Ureter (tissue), 1 donor: Measurements from ENCODE around the gene DDX3X. TPM values are rescaled to one million over a fixed set of nuclear protein-coding genes. Genes with fewer than 3 reads are reported as not detected.
"Not testable (repeated sequence)": the region's sequence is repeated elsewhere in the genome, so short reads cannot be mapped to it uniquely, and the experiment has no call there.

Source experiments
- DNase-seq: peaks from one replicate; pipeline ENCODE4 v3.0.0-alpha.2; 2020; ENCODE audit warnings: low spot score
- total RNA-seq: library from RNA; stranded (reverse); gene quantifications from one replicate; pipeline ENCODE4 v1.2.4, GENCODE V29; 2023
- donor health status: DM: yes; HTN: yes; CAD: no.

Gene DDX3X
- 247 TPM for total RNA-seq

- peak; percentile 94 for DNase-seq
These were observed at the start of gene DDX3X for GRCh38 chrX:41333744-41334362. TSS of gene DDX3X (plus strand) at chrX:41334162. CDS start at chrX:41334253, 91 bp downstream.

DNA sequence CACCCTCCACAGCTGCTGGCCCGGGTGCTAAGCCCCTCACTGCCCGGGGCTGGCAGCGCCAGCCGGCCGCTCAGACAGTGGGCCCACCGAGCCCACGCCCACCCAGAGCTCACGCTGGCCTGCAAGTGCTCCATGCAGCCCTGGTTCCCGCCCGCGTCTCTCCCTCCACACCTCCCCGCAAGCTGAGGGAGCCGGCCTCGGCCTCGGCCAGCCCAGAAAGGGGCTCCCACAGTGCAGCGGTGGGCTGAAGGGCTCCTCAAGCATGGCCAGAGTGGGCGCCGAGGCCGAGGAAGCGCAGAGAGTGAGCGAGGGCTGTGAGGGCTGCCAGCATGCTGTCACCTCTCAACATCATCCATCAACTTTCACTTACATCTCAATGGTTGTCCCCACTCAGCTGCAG is 48.0 kb upstream of the DDX3X start:
- not testable (repeated sequence) for DNase-seq

GRCh38 chrX:41288641-41289040 is 45.3 kb upstream of the DDX3X start:
- DNase-seq, result no peak

DNA sequence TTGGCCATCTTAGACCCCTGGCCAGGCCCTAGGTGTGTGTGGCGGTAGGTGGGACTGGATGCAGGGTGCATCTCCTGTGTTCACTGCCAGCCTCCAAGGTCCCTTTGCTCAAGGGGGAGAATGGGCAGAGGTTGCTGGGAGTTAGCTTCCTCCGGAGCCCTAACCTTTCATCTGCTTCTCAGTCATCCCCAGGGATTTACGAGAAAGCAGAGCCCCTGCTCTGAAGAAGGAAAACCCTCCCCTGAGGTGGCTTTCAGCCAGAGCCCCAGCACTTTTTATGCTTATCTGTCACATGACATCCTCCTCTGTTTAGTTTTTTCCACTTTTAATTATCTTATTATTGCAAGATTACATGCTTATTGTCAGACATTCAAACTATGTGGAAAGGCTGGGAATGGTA is 44.9 kb upstream of the DDX3X start:
- DNase-seq, result no peak

- DNase-seq, result no peak
These were observed 42.7 kb upstream of the DDX3X start for GRCh38 chrX:41291309-41291708.

DNA sequence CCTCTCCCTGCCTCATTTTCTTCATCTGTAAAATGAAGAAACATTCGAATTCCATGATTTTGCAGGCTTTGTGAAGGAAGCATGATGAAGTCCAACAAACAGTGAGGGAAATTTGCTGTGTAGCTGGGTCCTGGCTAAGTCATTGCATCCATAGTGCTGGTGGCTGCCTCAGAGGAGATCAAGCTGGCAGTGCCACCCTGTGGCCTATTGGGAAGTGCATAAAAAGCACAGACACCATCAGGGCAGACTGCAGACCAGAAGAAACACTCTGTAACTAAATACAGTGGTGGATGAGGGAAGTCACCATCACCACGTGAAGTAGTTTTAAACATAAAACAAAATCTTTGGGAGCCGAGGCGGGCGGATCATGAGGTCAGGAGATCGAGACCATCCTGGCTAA is 40.7 kb upstream of the DDX3X start:
- DNase-seq, result no peak

- DNase-seq, result no peak
These were observed 33.1 kb upstream of the DDX3X start for GRCh38 chrX:41300758-41301437.

- no peak for DNase-seq
These were observed 32.5 kb upstream of the DDX3X start for GRCh38 chrX:41301438-41301824.

- no peak for DNase-seq
These were observed 31.6 kb upstream of the DDX3X start for GRCh38 chrX:41302370-41302769.

GRCh38 chrX:41303013-41303412 is 30.9 kb upstream of the DDX3X start:
- DNase-seq, result no peak

DNA sequence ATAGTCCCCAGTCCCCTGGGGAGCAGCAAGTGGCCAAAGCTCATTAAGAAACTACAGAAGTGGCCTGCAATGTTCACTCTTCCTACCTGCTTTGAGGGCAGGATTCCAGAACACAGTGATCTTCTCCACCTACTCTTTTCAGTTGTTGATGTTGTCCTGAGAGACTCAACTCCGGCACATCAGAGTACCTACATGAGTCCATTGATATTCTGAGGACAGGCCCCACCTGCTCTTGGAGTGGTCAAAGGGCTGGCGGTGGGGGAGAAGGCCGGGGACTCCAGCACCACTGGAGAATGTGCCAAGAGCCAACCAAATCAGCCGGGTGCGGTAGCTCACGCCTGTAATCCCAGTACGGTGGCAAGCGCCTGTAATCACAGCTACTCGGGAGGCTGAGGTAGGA is 29.8 kb upstream of the DDX3X start:
- no peak for DNase-seq

DNA sequence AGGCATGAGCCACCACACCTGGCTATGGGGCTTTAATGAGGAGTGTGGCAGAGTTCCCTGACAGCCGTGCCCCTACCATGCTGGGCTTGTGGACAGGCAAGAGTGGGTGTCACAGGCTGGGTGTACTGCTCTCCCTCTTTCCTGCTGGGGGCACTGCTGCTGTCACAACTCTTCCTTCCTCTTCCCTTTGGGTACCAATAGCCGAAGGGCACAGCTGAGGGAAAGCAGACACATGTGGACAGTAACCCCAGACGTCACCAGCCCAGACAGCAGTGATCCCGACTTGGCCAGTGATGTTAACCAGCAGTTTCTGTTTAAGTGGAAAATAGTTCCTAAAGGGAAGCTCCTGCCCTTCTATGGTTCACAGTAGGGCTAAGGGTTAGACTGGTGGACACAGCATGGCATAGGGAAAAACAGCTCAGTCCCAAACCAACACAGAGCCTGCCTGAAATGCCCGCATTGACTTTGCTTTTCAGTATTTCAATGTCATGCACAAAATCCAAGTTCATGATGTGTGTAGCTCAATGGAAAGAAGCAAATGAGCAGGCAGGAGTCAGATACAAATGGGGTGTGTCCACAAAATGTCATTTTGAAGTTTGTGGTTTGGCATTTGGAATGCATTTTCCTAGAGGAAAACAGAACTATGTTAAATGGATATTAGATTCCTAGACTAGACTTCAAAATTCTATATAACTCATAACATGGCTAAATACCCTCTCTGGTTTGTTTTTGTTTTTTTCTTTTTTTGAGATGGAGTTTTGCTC is 24.9 kb upstream of the DDX3X start:
- DNase-seq, result no peak

GRCh38 chrX:41312786-41313185 is 21.2 kb upstream of the DDX3X start:
- no peak for DNase-seq

- no peak for DNase-seq
These were observed 20.5 kb upstream of the DDX3X start for GRCh38 chrX:41313419-41313818.

DNA sequence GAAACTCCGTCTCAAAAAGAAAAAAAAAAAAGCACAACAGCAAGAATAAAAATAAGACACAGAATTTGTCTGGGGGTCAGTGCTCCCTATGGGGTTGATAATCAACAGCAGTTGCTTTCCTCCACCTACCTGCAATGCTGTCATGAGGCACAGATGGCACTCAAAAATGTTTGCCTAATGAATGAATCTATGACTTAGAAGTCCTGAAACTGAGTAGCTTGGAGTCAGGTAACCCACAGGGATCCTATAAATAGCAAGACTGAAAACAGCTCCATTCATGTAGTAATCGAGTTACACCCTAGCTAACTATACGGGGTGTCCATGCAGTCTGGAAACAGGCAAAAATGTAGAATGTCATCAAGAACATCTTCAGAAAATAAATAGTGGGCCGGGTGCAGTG is 19.8 kb upstream of the DDX3X start:
- no peak for DNase-seq

DNA sequence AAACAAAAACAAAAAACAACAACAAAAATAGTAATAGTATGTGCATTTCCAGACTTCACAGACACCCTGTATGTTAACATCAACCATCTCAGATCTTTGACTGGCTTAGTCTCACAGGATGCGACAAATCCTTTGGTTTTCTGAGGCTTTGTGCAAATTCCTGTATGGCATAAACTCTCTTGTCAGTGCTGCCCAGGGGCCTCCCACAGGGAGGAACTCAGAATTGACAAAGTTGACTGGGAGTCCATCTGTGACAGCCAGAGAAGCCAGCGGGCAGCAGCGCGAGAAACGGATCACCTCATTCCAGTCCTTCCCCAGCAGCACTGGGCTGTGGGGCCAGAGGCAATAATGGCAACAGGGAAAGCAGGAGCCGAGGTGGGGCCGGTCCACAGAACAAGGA is 19.1 kb upstream of the DDX3X start:
- DNase-seq, result no peak

- not testable (repeated sequence) for DNase-seq
These were observed 17.7 kb upstream of the DDX3X start for GRCh38 chrX:41316266-41316665.

- DNase-seq, result no peak
These were observed 16.3 kb upstream of the DDX3X start for GRCh38 chrX:41317477-41318208.

DNA sequence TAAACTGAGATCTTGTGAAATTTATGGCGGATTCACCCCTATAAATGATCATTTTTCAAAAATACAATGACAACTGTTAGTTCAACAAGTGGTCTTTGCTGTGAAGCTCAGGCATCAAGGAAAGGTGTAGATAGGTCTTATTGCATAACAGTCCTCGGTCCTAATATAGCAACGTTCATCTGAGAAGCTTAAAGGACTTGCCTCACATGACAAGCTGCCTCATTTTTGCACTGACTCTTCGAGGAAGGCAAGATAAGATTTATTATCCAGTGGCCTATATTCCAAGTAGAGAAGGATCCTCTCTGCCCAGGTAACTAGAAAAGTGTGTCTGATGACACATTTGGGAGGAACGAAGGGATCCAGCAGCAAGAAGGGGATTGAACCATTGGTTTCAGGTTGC is 13.6 kb upstream of the DDX3X start:
- no peak for DNase-seq

- DNase-seq, result no peak
These were observed 10.9 kb upstream of the DDX3X start for GRCh38 chrX:41322821-41323603.

DNA sequence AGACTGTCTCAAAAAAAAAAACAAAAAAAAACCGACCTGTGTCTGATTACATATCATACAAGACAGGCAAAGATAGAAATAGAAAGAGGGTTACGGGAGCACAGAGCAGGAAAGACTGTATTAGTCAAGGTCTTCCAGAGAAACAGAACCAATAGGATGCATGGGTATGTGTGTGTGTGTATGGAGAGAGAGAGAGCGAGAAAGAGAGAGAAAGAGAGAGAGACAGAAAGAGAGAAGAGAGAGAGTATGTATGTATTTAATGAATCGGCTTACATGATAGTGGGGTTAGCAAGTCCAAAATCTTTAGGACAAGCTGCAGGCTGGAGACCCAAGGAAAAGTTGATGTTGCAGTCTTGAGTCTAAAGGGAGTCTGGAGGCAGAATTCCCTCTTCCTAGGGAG is 7.5 kb upstream of the DDX3X start:
- DNase-seq, result no peak

GRCh38 chrX:41327341-41327740 is 6.6 kb upstream of the DDX3X start:
- DNase-seq, result no peak
